GM23338 (cell line): ENCODE measurements around the gene KCTD2. TPM values are rescaled to one million over a fixed set of nuclear protein-coding genes. Genes with fewer than 3 reads are reported as not detected.
A peak's percentile ranks its signal among the peaks of the same experiment; 100 is the strongest.

Source experiments
- ATAC-seq: fragments of 200-7000 bp; cut with Tn5 transposase; 3 replicates; pipeline ENCODE4 v1.9.1; 2020
- DNase-seq: peaks from one replicate; pipeline ENCODE4 v3.0.0-alpha.2; 2015; ENCODE audit warnings: low spot score
- H2AFZ ChIP-seq: fragments of 200-600 bp; sonication (generic); 2 replicates; pipeline ENCODE4 v1.8.0; 2016; ENCODE audit warnings: antibody characterized with exemption, mild to moderate bottlenecking, moderate library complexity
- H3F3A ChIP-seq: fragments of 200-600 bp; sonication (generic); replicated peaks from 2 replicates; pipeline ENCODE4 v1.8.0; 2017; ENCODE audit warnings: antibody characterized with exemption, mixed run types, low read depth
- H3K27ac ChIP-seq: fragments of 200-600 bp; sonication (generic); 2 replicates; pipeline ENCODE4 v1.6.1; 2016; ENCODE audit warnings: low read depth
- H3K27me3 ChIP-seq: fragments of 200-600 bp; sonication (generic); 2 replicates; pipeline ENCODE4 v1.8.0; 2016; ENCODE audit warnings: mild to moderate bottlenecking, mixed run types, moderate library complexity; ENCODE audit not compliant: insufficient read depth
- H3K36me3 ChIP-seq: fragments of 200-600 bp; sonication (generic); 2 replicates; pipeline ENCODE4 v1.8.0; 2016; ENCODE audit warnings: mild to moderate bottlenecking; ENCODE audit not compliant: insufficient read depth
- H3K4me1 ChIP-seq: fragments of 200-600 bp; sonication (generic); 2 replicates; pipeline ENCODE4 v1.8.0; 2016; ENCODE audit warnings: mild to moderate bottlenecking, moderate library complexity; ENCODE audit not compliant: insufficient read depth
- H3K4me2 ChIP-seq: fragments of 200-600 bp; sonication (generic); 2 replicates; pipeline ENCODE4 v1.7.1; 2017; ENCODE audit warnings: mixed run types
- H3K4me3 ChIP-seq: fragments of 200-600 bp; sonication (generic); 2 replicates; pipeline ENCODE4 v1.6.1; 2016; ENCODE audit warnings: mixed run types
- H3K79me2 ChIP-seq: fragments of 200-600 bp; sonication (generic); replicated peaks from 2 replicates; pipeline ENCODE4 v1.8.0; 2017; ENCODE audit warnings: mild to moderate bottlenecking; ENCODE audit not compliant: insufficient read depth
- H3K9me2 ChIP-seq: fragments of 200-600 bp; sonication (generic); 2 replicates; pipeline ENCODE4 v1.8.0; 2017; ENCODE audit not compliant: insufficient read depth
- H4K20me1 ChIP-seq: fragments of 200-600 bp; sonication (generic); replicated peaks from 2 replicates; pipeline ENCODE4 v1.8.0; 2017; ENCODE audit warnings: mild to moderate bottlenecking; ENCODE audit not compliant: insufficient read depth
- H3K27ac Mint-ChIP-seq: 2 replicates; pipeline ENCODE4 v1.8.0; 2020; ENCODE audit warnings: inconsistent platforms, mild to moderate bottlenecking, moderate library complexity, mixed read lengths
- H3K27me3 Mint-ChIP-seq: 3 replicates; pipeline ENCODE4 v1.8.0; 2022; ENCODE audit warnings: low read depth, mild to moderate bottlenecking, moderate library complexity, mixed read lengths, inconsistent platforms; ENCODE audit not compliant: insufficient read depth, poor library complexity
- H3K36me3 Mint-ChIP-seq: 3 replicates; pipeline ENCODE4 v1.8.0; 2021; ENCODE audit warnings: low read depth, mild to moderate bottlenecking, inconsistent platforms, moderate library complexity, mixed read lengths
- H3K4me1 Mint-ChIP-seq: 3 replicates; pipeline ENCODE4 v1.8.0; 2020; ENCODE audit warnings: mild to moderate bottlenecking, inconsistent platforms, mixed read lengths
- H3K4me3 Mint-ChIP-seq: 3 replicates; pipeline ENCODE4 v1.8.0; 2021; ENCODE audit warnings: moderate library complexity, mild to moderate bottlenecking, inconsistent platforms, mixed read lengths
- H3K9me3 Mint-ChIP-seq: 3 replicates; pipeline ENCODE4 v1.8.0; 2020; ENCODE audit warnings: moderate library complexity, mild to moderate bottlenecking, inconsistent platforms, mixed read lengths
- CTCF ChIP-seq, 2 experiments: fragments of 200-600 bp in 1 of 2; sonication (generic) in 1 of 2; conservative IDR thresholded peaks; 2 replicates each; pipeline versions ENCODE4 v1.5.1 to v1.6.1; 2016 to 2017; ENCODE audit warnings: antibody characterized with exemption in 2 of 2, low read depth in 2 of 2, mild to moderate bottlenecking in 2 of 2, moderate library complexity in 1 of 2
- ETS1 ChIP-seq: IDR thresholded peaks from 2 replicates; pipeline ENCODE4 v1.6.1; 2016; ENCODE audit warnings: antibody characterized with exemption
- JUNB ChIP-seq: IDR thresholded peaks from one replicate; pipeline ENCODE4 v1.6.1; 2016; ENCODE audit warnings: antibody characterized with exemption; ENCODE audit not compliant: unreplicated experiment
- NANOG ChIP-seq: IDR thresholded peaks from 2 replicates; pipeline ENCODE4 v1.6.1; 2016; ENCODE audit warnings: antibody characterized with exemption, borderline replicate concordance
- POLR2AphosphoS5 ChIP-seq: IDR thresholded peaks from 2 replicates; pipeline ENCODE4 v1.6.1; 2016; ENCODE audit warnings: antibody characterized with exemption, low read depth
- ZNF114 ChIP-seq: fragments of 250-450 bp; sonication (Bioruptor Pico); IDR thresholded peaks from 2 replicates; pipeline ENCODE4 v1.5.0; 2020; ENCODE audit warnings: mild to moderate bottlenecking, moderate library complexity
- ZNF462 ChIP-seq: fragments of 250-450 bp; sonication (Bioruptor Pico); IDR thresholded peaks from 2 replicates; pipeline ENCODE4 v1.5.0; 2020; ENCODE audit warnings: mild to moderate bottlenecking, moderate library complexity
- polyA plus RNA-seq: library from polyadenylated mRNA; unstranded; fragments of >200 nt; fragmentation: Nextera tagmentation; extraction: Ambion mirVana; gene quantifications from 2 replicates; pipeline ENCODE4 v1.2.1, GENCODE V29; 2016
- total RNA-seq: library from RNA; depleted of rRNA; stranded (reverse); fragments of >200 nt; shearing (Covaris generic); gene quantifications from 2 replicates; pipeline ENCODE4 v1.2.3, GENCODE V29; 2014
- TF ChIP-seq, protein P1 (sequence below): IDR thresholded peaks from one replicate; pipeline ENCODE4 v1.6.1; 2018; ENCODE audit warnings: antibody characterized with exemption; ENCODE audit not compliant: unreplicated experiment

The KCTD2 gene
- total and polyA plus RNA-seq, 2 experiments from 2014 or later: 7.4 to 30.0 TPM

DNA sequence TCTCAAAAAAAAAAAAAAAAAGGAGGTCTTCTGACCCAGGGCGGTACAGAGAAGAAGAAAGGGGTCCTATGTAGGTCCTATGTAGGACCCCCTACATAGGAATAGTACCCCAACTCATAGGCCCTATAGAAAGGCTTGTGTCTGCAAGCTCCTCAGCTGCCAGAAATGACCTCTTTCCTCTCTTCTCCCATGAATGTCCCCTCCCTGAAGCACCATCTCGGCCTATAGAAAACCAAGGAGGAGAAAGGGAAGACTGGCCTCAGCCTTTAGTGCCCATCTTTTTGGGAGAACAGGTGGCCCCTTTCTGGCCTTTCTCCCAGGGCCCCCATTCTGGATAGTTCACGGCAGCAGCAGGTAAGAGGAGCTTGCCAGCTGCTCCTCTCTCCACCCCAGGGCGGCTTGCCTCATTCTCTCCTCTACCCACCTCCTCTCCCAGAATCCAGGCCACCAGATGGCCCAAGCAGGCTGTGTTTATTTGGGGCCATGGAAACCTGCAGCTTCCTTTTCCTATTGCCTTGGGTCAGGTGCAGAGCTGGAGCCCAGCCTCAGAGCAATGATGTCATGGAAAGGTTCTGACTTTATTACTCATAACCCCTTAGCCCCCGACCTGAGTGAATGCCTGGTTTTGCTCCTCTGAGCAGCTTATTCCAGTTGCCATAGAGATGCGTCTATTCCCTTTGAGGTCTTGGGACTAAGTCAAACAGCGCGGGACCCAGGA is 36.2 kb upstream of the KCTD2 start:
- no peak overlapping the region for H2AFZ ChIP-seq
- H3K9me2 ChIP-seq: no peaks in the 10 kb centered on the region
- peaks cover 4% of the 10 kb centered on the region for H3K27me3 Mint-ChIP-seq
- TF ChIP-seq ETS1 (no peak), POLR2AphosphoS5 (no peak), ZNF114 (CRISPR knock-in tag) (no peak), ZNF462 (CRISPR knock-in tag) (no peak), NANOG (no peak), CTCF (conservative IDR thresholded peaks at IDR 0.05; ENCODE audit: low read depth in 2 of 2) (peak in 1 of 2 experiments; percentile 22; a peak in 1 of 4 replicates), JUNB (no peak)
- TF ChIP-seq, protein P1, sequence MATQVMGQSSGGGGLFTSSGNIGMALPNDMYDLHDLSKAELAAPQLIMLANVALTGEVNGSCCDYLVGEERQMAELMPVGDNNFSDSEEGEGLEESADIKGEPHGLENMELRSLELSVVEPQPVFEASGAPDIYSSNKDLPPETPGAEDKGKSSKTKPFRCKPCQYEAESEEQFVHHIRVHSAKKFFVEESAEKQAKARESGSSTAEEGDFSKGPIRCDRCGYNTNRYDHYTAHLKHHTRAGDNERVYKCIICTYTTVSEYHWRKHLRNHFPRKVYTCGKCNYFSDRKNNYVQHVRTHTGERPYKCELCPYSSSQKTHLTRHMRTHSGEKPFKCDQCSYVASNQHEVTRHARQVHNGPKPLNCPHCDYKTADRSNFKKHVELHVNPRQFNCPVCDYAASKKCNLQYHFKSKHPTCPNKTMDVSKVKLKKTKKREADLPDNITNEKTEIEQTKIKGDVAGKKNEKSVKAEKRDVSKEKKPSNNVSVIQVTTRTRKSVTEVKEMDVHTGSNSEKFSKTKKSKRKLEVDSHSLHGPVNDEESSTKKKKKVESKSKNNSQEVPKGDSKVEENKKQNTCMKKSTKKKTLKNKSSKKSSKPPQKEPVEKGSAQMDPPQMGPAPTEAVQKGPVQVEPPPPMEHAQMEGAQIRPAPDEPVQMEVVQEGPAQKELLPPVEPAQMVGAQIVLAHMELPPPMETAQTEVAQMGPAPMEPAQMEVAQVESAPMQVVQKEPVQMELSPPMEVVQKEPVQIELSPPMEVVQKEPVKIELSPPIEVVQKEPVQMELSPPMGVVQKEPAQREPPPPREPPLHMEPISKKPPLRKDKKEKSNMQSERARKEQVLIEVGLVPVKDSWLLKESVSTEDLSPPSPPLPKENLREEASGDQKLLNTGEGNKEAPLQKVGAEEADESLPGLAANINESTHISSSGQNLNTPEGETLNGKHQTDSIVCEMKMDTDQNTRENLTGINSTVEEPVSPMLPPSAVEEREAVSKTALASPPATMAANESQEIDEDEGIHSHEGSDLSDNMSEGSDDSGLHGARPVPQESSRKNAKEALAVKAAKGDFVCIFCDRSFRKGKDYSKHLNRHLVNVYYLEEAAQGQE: no peak
- no peak overlapping the region for H3K4me2 ChIP-seq
- H3K79me2 ChIP-seq: peaks cover 16% of the 10 kb centered on the region
- no peak overlapping the region for H3K27ac Mint-ChIP-seq
- peaks cover 9% of the 10 kb centered on the region; the same call in 2 of the 3 replicates for H3K36me3 Mint-ChIP-seq
- H4K20me1 ChIP-seq: no peaks in the 10 kb centered on the region; the same call in 1 of the 2 replicates
- peaks cover 14% of the 10 kb centered on the region for H3F3A ChIP-seq
- peak overlapping the region; percentile 84 for H3K4me3 Mint-ChIP-seq
- H3K9me3 Mint-ChIP-seq: no peaks in the 10 kb centered on the region; the same call in 1 of the 3 replicates
- peaks cover 20% of the 10 kb centered on the region for H3K4me1 ChIP-seq
- DNase-seq (peak; percentile 58), ATAC-seq (no peak)
- peaks cover 26% of the 10 kb centered on the region for H3K4me1 Mint-ChIP-seq
- no peak overlapping the region for H3K4me3 ChIP-seq
- no peak overlapping the region for H3K27ac ChIP-seq
- H3K27me3 ChIP-seq: no peaks in the 10 kb centered on the region
- no peaks in the 10 kb centered on the region for H3K36me3 ChIP-seq
